Measurements from ENCODE around the gene ALKBH5.
A peak's percentile ranks its signal among the peaks of the same experiment; 100 is the strongest.

The ALKBH5 gene

DNA sequence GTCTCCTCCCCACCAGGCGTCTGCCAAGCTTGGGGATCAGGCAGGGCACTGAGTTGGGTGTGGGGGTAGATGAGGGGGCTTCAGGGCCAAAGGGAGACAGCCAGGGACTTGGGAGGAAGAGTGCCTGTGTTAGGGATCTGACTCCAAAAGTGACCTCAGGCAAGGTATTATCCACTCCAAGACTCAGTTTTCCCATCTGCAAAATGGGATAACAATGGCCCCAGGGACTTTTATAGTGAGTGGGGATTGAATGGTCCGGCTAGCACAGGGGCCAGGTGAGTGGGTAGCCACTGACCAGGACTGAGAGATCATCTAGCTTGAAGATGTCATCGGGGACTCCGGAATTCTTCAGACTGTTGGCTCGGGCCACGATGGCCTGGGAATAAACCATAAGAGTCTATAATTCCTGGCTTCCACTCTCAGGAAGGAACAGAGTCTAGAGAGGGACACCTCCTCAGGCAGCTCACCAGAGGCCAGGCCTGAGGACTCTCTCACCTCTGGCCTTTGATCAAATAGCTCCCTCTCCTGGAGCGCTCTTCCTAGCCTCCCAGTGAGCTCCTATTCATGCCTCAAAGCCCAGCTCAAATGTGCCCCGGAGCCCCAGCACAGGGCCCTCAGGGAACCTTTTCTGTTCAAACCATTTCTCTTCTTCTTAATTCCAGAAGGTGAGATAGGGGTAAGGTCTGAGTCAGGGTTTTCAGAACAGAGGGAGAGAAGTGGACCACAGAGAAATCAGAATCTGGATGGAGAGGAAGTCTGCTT, 71.4 kb downstream of the ALKBH5 start:
- peaks cover 51 to 55% of the 10 kb centered on the region in 2 donors for H3K36me3 ChIP-seq (ENCODE audit: control insufficient read depth in 2 of 2, insufficient read depth in 2 of 2, low read length in 2 of 2)

DNA sequence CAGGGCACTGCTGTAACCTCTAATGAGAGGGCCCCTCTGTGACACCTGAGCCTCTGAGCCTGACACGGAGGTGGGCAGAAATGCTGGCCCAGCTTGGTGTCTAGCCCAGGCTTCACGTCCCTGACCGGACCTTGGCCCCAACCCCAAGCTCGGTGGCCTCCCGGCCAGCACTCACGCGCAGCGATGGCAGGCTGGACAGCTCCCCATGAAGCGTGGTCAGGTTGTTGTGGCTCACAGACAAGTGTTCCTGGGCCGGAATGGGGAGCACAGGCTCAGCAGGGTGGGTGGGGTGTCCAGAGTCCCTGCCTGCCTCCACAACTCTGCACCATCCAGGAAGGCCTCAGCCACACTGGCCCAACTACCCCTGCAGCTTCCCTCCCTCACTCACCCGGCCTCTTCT, 72.7 kb downstream of the ALKBH5 start:
- Histone ChIP-seq H3K4me3 (ENCODE audit: low read length in 2 of 2) (no peak overlapping the region), H3K9ac (ENCODE audit: low read length in 2 of 2) (no peak overlapping the region), H3K27me3 (ENCODE audit: control insufficient read depth in 1 of 2, insufficient read depth in 2 of 2, low read length in 2 of 2) (no peaks in the 10 kb centered on the region), H3K9me3 (ENCODE audit: control insufficient read depth in 2 of 2, low read length in 2 of 2) (no peaks in the 10 kb centered on the region), H3K4me1 (ENCODE audit: control insufficient read depth, insufficient read depth, low read length) (peaks cover 38% of the 10 kb centered on the region), H3K36me3 (ENCODE audit: control insufficient read depth in 2 of 2, insufficient read depth in 2 of 2, low read length in 2 of 2) (peaks cover 39 to 46% of the 10 kb centered on the region in 2 donors), H3K27ac (ENCODE audit: low read length) (no peak overlapping the region)

More for the DNA sequence above, 71.4 kb downstream of the ALKBH5 start:
- Histone ChIP-seq H3K27ac (ENCODE audit: low read length) (no peak overlapping the region), H3K4me3 (ENCODE audit: low read length in 2 of 2) (no peak overlapping the region), H3K9me3 (ENCODE audit: control insufficient read depth in 2 of 2, low read length in 2 of 2) (no peaks in the 10 kb centered on the region), H3K4me1 (ENCODE audit: control insufficient read depth, insufficient read depth, low read length) (peaks cover 30% of the 10 kb centered on the region), H3K27me3 (ENCODE audit: control insufficient read depth in 1 of 2, insufficient read depth in 2 of 2, low read length in 2 of 2) (no peaks in the 10 kb centered on the region), H3K9ac (ENCODE audit: low read length in 2 of 2) (no peak overlapping the region)

DNA sequence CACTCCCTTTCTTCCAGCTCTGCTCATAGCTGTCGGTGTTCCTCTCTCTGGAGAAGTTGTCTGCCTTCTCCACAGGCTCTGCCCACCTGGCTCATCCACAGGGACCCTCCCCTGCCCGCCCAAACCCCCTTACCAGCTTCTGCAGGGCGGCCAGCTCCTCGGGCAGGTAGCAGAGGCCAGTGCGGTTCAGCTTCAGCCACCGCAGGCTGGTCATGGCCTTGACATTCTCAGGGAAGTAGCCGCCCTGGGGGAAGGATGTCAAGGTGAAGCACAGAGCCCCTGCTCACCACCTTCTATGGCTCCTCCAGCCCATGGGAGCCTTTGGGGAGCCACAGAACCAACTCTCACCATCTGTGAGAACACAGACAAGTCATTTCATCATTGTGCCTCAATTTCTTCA, 73.1 kb downstream of the ALKBH5 start:
- Histone ChIP-seq H3K4me1 (ENCODE audit: control insufficient read depth, insufficient read depth, low read length) (peaks cover 43% of the 10 kb centered on the region), H3K4me3 (ENCODE audit: low read length in 2 of 2) (peak overlapping the region in 1 of 2 donors; percentile 40), H3K9ac (ENCODE audit: low read length in 2 of 2) (peak overlapping the region; percentile 86 to 88), H3K27me3 (ENCODE audit: control insufficient read depth in 1 of 2, insufficient read depth in 2 of 2, low read length in 2 of 2) (no peaks in the 10 kb centered on the region), H3K36me3 (ENCODE audit: control insufficient read depth in 2 of 2, insufficient read depth in 2 of 2, low read length in 2 of 2) (peaks cover 35 to 45% of the 10 kb centered on the region in 2 donors), H3K9me3 (ENCODE audit: control insufficient read depth in 2 of 2, low read length in 2 of 2) (no peaks in the 10 kb centered on the region), H3K27ac (ENCODE audit: low read length) (no peak overlapping the region)

DNA sequence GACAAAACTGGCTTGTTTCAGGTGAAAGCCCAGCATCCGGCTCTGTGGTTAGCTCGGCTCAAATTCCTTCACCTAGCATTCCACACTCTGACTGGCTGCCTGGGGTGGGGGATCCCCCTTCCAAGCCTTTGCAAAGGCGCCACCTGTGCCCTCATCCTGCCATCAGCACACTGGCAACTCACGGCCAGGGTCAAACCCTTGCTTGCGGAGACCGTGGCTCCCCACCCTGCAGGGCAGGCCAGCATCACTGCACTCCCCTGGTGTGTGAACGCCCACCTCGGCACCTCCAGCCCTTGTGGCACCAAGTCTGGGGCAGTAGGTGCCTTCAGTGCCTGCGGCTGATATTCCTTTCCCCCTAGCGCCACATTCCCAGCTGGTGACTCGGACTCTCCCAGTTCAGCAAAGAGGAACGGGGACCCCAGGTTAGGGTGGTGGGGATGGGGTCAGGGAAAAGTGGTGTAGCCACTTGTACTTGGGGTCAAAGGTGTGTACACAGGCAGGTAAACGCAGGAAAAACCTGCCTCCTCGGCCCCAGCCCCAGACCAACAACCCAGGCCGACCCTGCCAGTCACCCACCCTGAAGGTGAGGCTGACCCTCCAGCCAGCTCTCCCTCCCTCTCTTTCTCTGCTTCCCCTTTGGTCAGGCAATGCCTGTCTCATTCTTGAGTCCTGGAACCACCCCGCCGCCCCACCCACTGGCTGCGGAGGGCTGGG, 73.8 kb downstream of the ALKBH5 start:
- Histone ChIP-seq H3K9ac (ENCODE audit: low read length in 2 of 2) (peak overlapping the region; percentile 86 to 88), H3K4me3 (ENCODE audit: low read length in 2 of 2) (peak overlapping the region; percentile 88 to 93), H3K27me3 (ENCODE audit: control insufficient read depth in 1 of 2, insufficient read depth in 2 of 2, low read length in 2 of 2) (no peaks in the 10 kb centered on the region), H3K9me3 (ENCODE audit: control insufficient read depth in 2 of 2, low read length in 2 of 2) (no peaks in the 10 kb centered on the region), H3K27ac (ENCODE audit: low read length) (peak overlapping the region; percentile 82), H3K4me1 (ENCODE audit: control insufficient read depth, insufficient read depth, low read length) (peaks cover 49% of the 10 kb centered on the region), H3K36me3 (ENCODE audit: control insufficient read depth in 2 of 2, insufficient read depth in 2 of 2, low read length in 2 of 2) (peaks cover 28 to 39% of the 10 kb centered on the region in 2 donors)

DNA sequence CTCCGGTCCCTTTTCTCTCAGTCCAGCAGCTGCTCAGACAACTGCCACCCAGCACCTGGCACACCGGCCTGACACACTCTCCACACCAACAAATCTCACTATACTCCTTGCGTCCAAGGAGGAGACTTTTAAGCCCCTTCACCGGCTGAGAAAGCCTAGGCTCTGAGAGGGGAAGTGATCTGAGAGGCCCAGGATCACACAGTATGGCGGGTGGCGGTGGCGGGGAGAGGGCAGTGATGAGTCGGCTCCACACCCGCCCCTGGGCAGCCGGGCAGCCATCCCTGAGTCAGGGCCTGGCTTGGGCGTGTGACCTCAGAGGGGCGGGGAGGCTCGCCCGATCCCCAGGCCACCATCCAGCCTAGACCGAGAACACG, 74.3 kb downstream of the ALKBH5 start:
- H3K4me1 ChIP-seq (ENCODE audit: control insufficient read depth, insufficient read depth, low read length) = peaks cover 53% of the 10 kb centered on the region
- no peaks in the 10 kb centered on the region for H3K9me3 ChIP-seq (ENCODE audit: control insufficient read depth in 2 of 2, low read length in 2 of 2)

DNA sequence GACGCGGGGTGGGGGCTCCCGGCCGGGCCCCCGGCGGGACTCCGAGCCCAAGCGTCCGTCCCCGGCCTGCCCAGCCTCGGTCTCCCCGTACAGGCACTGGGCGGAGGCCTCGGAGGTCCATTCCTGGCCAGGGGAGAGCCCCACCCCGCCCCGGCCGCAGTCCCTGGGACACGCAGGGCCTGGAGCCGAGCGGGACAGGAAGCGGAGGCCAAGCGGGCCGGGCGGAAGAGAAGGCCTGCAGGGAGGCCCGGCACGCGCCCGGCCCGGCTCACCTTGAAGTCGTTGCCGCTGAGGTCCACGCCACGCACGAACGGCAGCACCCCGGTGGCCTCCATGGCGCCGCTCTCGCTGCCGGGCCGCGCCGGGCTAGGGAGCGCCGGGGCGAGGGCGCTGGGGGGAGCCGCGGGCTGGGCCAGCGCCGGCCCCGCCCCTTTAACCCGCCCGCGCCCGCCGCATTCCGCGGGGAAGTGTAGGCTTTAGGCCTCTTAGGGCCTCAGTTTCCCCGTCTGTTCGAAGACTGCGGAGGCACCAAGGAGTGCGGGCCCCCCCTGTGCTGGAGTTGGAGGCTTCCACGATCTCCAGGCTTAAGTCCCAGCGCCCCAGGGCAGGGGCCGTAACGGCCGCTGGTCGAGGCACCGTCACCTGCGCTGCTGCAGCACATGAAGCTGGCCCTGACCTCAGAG, 74.9 kb downstream of the ALKBH5 start, which contains the start of gene FLII:
Gene FLII, minus strand, starts transcription at position 383 of the 683 bp plus-strand sequence. Its CDS starts 48 bp downstream, at position 335.
- Histone ChIP-seq H3K4me1 (ENCODE audit: control insufficient read depth, insufficient read depth, low read length) (peaks cover 53% of the 10 kb centered on the region), H3K27ac (ENCODE audit: low read length) (peak within 1 kb of the TSS; percentile 82)

More for the DNA sequence above, 74.3 kb downstream of the ALKBH5 start:
- Histone ChIP-seq H3K36me3 (ENCODE audit: control insufficient read depth in 2 of 2, insufficient read depth in 2 of 2, low read length in 2 of 2) (peaks cover 25 to 35% of the 10 kb centered on the region in 2 donors), H3K27me3 (ENCODE audit: control insufficient read depth in 1 of 2, insufficient read depth in 2 of 2, low read length in 2 of 2) (no peaks in the 10 kb centered on the region), H3K4me3 (ENCODE audit: low read length in 2 of 2) (peak overlapping the region; percentile 88 to 93), H3K9ac (ENCODE audit: low read length in 2 of 2) (peak overlapping the region; percentile 86 to 88), H3K27ac (ENCODE audit: low read length) (peak overlapping the region; percentile 82)

More for the DNA sequence above, 74.9 kb downstream of the ALKBH5 start, which contains the start of gene FLII:
- Histone ChIP-seq H3K4me3 (ENCODE audit: low read length in 2 of 2) (peak within 1 kb of the TSS; percentile 88 to 93), H3K36me3 (ENCODE audit: control insufficient read depth in 2 of 2, insufficient read depth in 2 of 2, low read length in 2 of 2) (peaks cover 29 to 36% of the 10 kb centered on the region in 2 donors), H3K9me3 (ENCODE audit: control insufficient read depth in 2 of 2, low read length in 2 of 2) (no peaks in the 10 kb centered on the region), H3K9ac (ENCODE audit: low read length in 2 of 2) (peak within 1 kb of the TSS; percentile 86 to 88), H3K27me3 (ENCODE audit: control insufficient read depth in 1 of 2, insufficient read depth in 2 of 2, low read length in 2 of 2) (no peaks in the 10 kb centered on the region)
